ENCODE results near the gene CHID1. TPM values are rescaled to one million over a fixed set of nuclear protein-coding genes. Genes with fewer than 3 reads are reported as not detected.
A peak's percentile ranks its signal among the peaks of the same experiment; 100 is the strongest.

The CHID1 gene
- total and polyA plus RNA-seq, 2 donors (not counting 1 experiment from before 2014, with no cell fraction given): 54.3 to 68.4 TPM

GRCh38 chr11:833114-833791 is 77.4 kb downstream of the CHID1 start:
- H3K27me3 ChIP-seq (ENCODE audit: control insufficient read depth, insufficient read depth, low read length): no peaks in the 10 kb centered on the region
- peak in 1 of 2 donors; percentile 44 for DNase-seq (ENCODE audit: low read depth in 2 of 2)
- no peak overlapping the region for H2AFZ ChIP-seq (ENCODE audit: low read length)
- peaks cover 40% of the 10 kb centered on the region for H3K4me1 ChIP-seq (ENCODE audit: control insufficient read depth, extremely low read depth, insufficient read depth, low read length)
- H3K36me3 ChIP-seq (ENCODE audit: control insufficient read depth, insufficient read depth, low read length): peaks cover 22% of the 10 kb centered on the region
- peak overlapping the region; percentile 75 to 83 (median 78) for H3K4me3 ChIP-seq (replicated peaks in 1 of 4; ENCODE audit: control extremely low read depth in 1 of 4, insufficient read depth in 1 of 4, low read depth in 3 of 4, low read length in 4 of 4)
- H3K79me2 ChIP-seq (ENCODE audit: control insufficient read depth, insufficient read depth, low read length): peaks cover 40% of the 10 kb centered on the region
- no peaks in the 10 kb centered on the region for H4K20me1 ChIP-seq (ENCODE audit: control insufficient read depth, extremely low read depth, insufficient read depth, low read length)
- TF ChIP-seq EZH2 (IDR thresholded peaks at IDR 0.05; ENCODE audit: low read length, missing control alignments): no peak
- TF ChIP-seq CTCF (conservative IDR thresholded peaks at IDR 0.05 in 1 of 2, IDR thresholded peaks at IDR 0.05 in 1 of 2; ENCODE audit: low read depth in 1 of 2, low read length in 2 of 2): no peak
- peak overlapping the region; percentile 74 for H3K9ac ChIP-seq (ENCODE audit: insufficient read depth, low read length)
- H3K9me3 ChIP-seq (ENCODE audit: control insufficient read depth, insufficient read depth, low read depth, low read length): no peaks in the 10 kb centered on the region
- H3K27ac ChIP-seq (ENCODE audit: insufficient read depth, low read length): peak overlapping the region; percentile 85
- peak overlapping the region; percentile 93 for H3K4me2 ChIP-seq (ENCODE audit: extremely low read depth, insufficient read depth, low read length)

- no peak for TF ChIP-seq EZH2 (IDR thresholded peaks at IDR 0.05; ENCODE audit: low read length, missing control alignments)
- TF ChIP-seq CTCF (conservative IDR thresholded peaks at IDR 0.05 in 1 of 2, IDR thresholded peaks at IDR 0.05 in 1 of 2; ENCODE audit: low read depth in 1 of 2, low read length in 2 of 2): no peak
- Histone ChIP-seq H3K27ac (ENCODE audit: insufficient read depth, low read length) (peak within 1 kb of the TSS; percentile 85), H3K36me3 (ENCODE audit: control insufficient read depth, insufficient read depth, low read length) (peaks cover 17% of the 10 kb centered on the region), H2AFZ (ENCODE audit: low read length) (no peak within 1 kb of the TSS), H3K27me3 (ENCODE audit: control insufficient read depth, insufficient read depth, low read length) (no peaks in the 10 kb centered on the region), H3K4me1 (ENCODE audit: control insufficient read depth, extremely low read depth, insufficient read depth, low read length) (peaks cover 35% of the 10 kb centered on the region), H3K4me3 (replicated peaks in 1 of 4; ENCODE audit: control extremely low read depth in 1 of 4, insufficient read depth in 1 of 4, low read depth in 3 of 4, low read length in 4 of 4) (peak within 1 kb of the TSS; percentile 75 to 83 (median 78)), H3K9ac (ENCODE audit: insufficient read depth, low read length) (peak within 1 kb of the TSS; percentile 74), H3K9me3 (ENCODE audit: control insufficient read depth, insufficient read depth, low read depth, low read length) (no peaks in the 10 kb centered on the region), H3K4me2 (ENCODE audit: extremely low read depth, insufficient read depth, low read length) (peak within 1 kb of the TSS; percentile 93), H3K79me2 (ENCODE audit: control insufficient read depth, insufficient read depth, low read length) (peaks cover 36% of the 10 kb centered on the region), H4K20me1 (ENCODE audit: control insufficient read depth, extremely low read depth, insufficient read depth, low read length) (no peaks in the 10 kb centered on the region)
- peak in 1 of 2 donors; percentile 65 for DNase-seq (ENCODE audit: low read depth in 2 of 2)
These were observed 78.0 kb downstream of the CHID1 start, which contains the start of gene CD151 for GRCh38 chr11:832529-833113. Gene CD151, plus strand, starts transcription at chr11:832952. Its CDS starts 3,118 bp downstream, at chr11:836070.

- Histone ChIP-seq H3K27ac (ENCODE audit: insufficient read depth, low read length) (no peak overlapping the region), H2AFZ (ENCODE audit: low read length) (no peak overlapping the region), H3K36me3 (ENCODE audit: control insufficient read depth, insufficient read depth, low read length) (peaks cover 11% of the 10 kb centered on the region), H3K4me2 (ENCODE audit: extremely low read depth, insufficient read depth, low read length) (peak overlapping the region; percentile 91), H4K20me1 (ENCODE audit: control insufficient read depth, extremely low read depth, insufficient read depth, low read length) (no peaks in the 10 kb centered on the region), H3K79me2 (ENCODE audit: control insufficient read depth, insufficient read depth, low read length) (peaks cover 31% of the 10 kb centered on the region), H3K9me3 (ENCODE audit: control insufficient read depth, insufficient read depth, low read depth, low read length) (no peaks in the 10 kb centered on the region), H3K9ac (ENCODE audit: insufficient read depth, low read length) (no peak overlapping the region), H3K4me1 (ENCODE audit: control insufficient read depth, extremely low read depth, insufficient read depth, low read length) (peaks cover 34% of the 10 kb centered on the region), H3K4me3 (replicated peaks in 1 of 4; ENCODE audit: control extremely low read depth in 1 of 4, insufficient read depth in 1 of 4, low read depth in 3 of 4, low read length in 4 of 4) (peak overlapping the region; percentile 46 to 60 (median 54)), H3K27me3 (ENCODE audit: control insufficient read depth, insufficient read depth, low read length) (no peaks in the 10 kb centered on the region)
- no peak for DNase-seq (ENCODE audit: low read depth in 2 of 2)
- no peak for TF ChIP-seq CTCF (conservative IDR thresholded peaks at IDR 0.05 in 1 of 2, IDR thresholded peaks at IDR 0.05 in 1 of 2; ENCODE audit: low read depth in 1 of 2, low read length in 2 of 2)
These were observed 78.6 kb downstream of the CHID1 start for GRCh38 chr11:831961-832528.
